HG02642 (cell line): ENCODE measurements around the gene DNAH11.
A peak's percentile ranks its signal among the peaks of the same experiment; 100 is the strongest.

ENCODE experiments used
- ATAC-seq: cut with Tn5 transposase; IDR thresholded peaks from one replicate; pipeline ENCODE4 v1.9.1; 2021; ENCODE audit warnings: mild to moderate bottlenecking; ENCODE audit not compliant: unreplicated experiment, poor library complexity

Gene DNAH11

DNA sequence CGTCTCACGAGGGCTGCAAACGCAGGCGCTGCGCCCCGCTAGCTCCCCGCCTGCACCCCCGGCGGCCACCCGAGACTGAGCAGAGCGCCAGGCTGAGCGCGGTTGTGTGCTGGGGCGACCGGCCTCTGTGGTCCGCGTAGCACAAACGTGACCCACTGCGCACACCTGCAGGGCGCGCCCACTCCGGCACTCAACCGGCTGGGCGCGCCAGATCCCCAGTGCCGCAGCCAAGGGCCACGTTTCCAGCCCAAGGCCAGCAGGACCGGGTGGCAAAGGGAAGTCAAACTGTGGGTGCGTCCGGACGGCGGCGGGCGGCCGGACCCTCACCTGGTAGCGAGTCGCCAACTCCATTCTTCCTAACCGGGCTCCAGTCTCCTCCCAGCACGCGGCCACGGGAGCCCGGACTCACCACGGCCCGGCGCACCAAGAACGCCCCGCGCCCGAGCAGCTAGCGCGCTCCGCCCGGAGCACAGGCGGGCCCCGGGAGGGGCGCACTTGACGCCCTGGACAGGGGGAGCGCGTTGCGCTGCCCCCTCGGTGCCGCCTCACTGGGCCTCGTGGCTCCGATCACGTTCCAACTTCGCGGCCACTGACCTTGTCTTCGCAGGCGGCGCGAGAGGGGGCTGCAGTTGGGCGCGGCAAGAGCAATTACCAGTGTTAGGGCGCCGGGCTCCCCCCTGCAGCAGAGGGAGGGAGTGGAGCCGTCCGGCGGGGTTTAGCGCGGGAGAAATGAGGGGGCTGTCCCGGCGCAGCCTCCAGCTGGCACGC, 402.8 kb downstream of the DNAH11 start, which contains the start of gene CDCA7L:
Gene CDCA7L (minus strand): TSS at position 446 of the 768 bp plus-strand sequence. CDS start 95 bp downstream, at position 351.
- peak; percentile 91 for ATAC-seq

DNA sequence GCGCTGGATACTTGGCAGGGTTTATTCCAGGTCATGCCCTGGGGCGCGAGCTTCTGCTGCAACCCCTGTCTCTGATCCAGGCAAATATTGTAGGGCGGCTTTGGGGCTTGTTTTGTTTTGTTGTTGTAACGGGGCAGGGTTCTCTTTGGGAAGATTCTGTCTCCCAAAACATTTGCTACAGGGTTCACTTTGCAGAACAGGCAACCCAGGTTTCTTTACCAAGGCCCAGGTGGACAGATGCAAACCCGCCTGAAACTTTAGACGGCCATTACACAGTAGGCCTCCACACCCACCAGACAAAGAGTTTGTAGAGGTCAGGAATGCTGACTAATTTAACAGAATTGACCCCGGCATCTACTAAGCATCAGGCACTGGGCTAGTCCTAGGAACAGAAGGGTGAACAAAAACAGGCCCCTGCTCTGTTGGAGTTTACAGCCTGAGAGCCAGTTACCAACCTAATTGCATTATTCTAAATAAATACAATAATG, 403.4 kb downstream of the DNAH11 start:
- no peak for ATAC-seq

DNA sequence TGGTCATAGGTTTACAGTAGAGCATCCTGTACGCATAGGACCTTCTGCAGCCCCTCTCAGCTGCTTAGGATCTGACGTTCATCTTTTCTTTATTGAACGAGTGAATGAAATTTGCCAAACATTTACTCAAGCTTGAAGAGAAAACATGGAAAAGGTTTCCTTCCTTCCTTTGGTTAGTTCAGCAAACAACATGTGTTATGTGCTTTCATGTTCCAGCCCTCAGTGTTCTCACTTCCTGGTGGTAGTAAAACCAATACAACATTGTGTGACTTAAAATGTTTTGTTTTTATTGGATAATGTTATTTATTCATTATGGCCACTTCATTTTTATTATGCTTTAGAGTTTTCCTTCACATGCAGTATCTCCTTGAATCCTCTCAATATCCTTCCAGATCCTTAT, 404.2 kb downstream of the DNAH11 start:
- no peak for ATAC-seq

DNA sequence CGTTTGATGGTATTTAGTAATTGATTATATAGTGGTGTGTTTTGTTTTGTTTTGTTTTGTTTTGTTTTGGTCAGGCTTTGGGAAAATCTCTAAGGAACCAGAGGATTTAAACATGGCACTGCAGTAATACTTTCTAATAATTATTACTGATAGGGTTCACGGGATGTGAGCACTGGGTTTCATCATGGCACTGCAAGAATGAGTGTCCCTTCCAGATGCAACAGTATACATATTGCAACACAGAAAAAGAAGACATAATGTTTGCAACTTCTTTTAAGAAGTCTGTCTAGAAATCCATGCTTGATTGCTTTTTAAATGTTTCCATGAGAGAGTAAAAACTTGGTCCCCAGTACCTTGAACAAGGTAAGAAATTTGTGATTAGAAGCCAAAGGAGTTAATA, 405.1 kb downstream of the DNAH11 start:
- no peak for ATAC-seq

DNA sequence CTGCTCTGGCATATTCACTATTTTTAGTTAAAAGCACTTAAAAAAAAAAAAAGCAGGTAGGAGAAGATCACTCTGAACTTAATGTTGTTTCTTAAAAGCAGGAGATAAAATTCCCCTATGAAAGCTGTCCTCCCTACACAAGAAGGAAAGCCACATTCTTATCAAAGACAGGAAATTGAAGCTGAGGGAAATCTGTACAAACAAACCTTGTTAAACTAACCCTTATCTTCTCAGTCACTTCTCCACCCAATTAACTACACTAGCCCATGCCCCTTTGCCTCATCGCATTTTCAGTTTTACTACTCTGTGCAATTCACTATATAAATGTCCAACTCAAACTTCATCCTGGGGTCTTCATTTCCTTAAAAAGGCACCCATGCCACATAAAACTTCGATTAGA, 405.5 kb downstream of the DNAH11 start:
- no peak for ATAC-seq

DNA sequence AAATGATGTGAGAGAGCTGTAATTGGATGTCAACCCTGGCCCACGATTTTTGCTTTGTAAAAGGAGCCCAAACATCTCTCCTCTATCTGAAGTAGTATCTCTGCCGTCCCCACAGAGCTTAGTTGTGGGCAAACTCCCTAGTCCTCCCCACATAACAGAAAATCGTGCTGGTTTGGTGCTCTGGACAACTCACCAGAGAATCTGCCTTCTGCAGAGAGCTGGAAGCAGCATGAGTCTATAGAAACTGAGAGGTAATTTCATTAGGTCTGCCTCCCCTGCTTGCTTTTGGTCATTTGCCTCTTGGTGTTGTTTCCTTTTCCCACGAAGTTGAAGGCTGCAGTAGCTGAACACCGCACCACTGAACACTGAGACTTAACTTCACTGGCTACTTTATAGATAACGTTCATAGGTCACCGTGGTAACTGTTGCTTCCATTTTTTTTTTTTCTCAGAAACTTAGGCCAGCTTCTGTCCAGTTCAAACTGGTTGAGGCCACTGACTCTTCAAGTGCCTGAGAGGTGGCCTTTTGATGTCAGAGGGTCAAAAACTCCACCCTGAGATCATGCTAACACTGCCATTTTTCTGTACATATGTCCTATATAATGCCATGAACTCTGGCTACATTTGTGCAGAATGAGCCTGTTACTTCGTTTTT, 406.2 kb downstream of the DNAH11 start:
- ATAC-seq = no peak
